COLO668 (cell line): Measurements from ENCODE around the gene HSF5.
"Not testable (repeated sequence)": the region's sequence is repeated elsewhere in the genome, so short reads cannot be mapped to it uniquely, and the experiment has no call there.

Experiments used
- DNase-seq: peaks from one replicate; lab custom pipeline; 2025; ENCODE audit not compliant: unreplicated experiment; lab: John Stamatoyannopoulos, UW

The HSF5 gene

GRCh38 chr17:58517378-58517927 is 29.2 kb upstream of the HSF5 start:
- DNase-seq = peak; percentile 89

GRCh38 chr17:58516644-58517377 is 28.6 kb upstream of the HSF5 start:
- no peak for DNase-seq

- DNase-seq = no peak
Observed at GRCh38 chr17:58515286-58515685, 27.1 kb upstream of the HSF5 start.

GRCh38 chr17:58514770-58515157 is 26.6 kb upstream of the HSF5 start:
- no peak for DNase-seq

- peak; percentile 75 for DNase-seq
Observed at GRCh38 chr17:58513965-58514769, 26.0 kb upstream of the HSF5 start, which contains the start of gene MTMR4. TSS of gene MTMR4 (minus strand) at chr17:58514638. CDS start at chr17:58514407, 231 bp downstream.

GRCh38 chr17:58513267-58513964 is 25.2 kb upstream of the HSF5 start:
- no peak for DNase-seq

GRCh38 chr17:58510075-58510474 is 21.9 kb upstream of the HSF5 start:
- no peak for DNase-seq

GRCh38 chr17:58508341-58509067 is 20.3 kb upstream of the HSF5 start:
- DNase-seq = no peak

GRCh38 chr17:58507123-58507634 is 19.0 kb upstream of the HSF5 start:
- DNase-seq = no peak

- DNase-seq = no peak
Observed at GRCh38 chr17:58506354-58507080, 18.3 kb upstream of the HSF5 start.

- no peak for DNase-seq
Observed at GRCh38 chr17:58504826-58505351, 16.7 kb upstream of the HSF5 start.

GRCh38 chr17:58503866-58504265 is 15.7 kb upstream of the HSF5 start:
- no peak for DNase-seq

- not testable (repeated sequence) for DNase-seq
Observed at GRCh38 chr17:58503134-58503533, 14.9 kb upstream of the HSF5 start.

GRCh38 chr17:58501451-58501850 is 13.2 kb upstream of the HSF5 start:
- no peak for DNase-seq

GRCh38 chr17:58498177-58498828 is 10.1 kb upstream of the HSF5 start:
- no peak for DNase-seq

- DNase-seq = no peak
Observed at GRCh38 chr17:58493506-58493905, 5.3 kb upstream of the HSF5 start.

GRCh38 chr17:58492238-58493121 is 4.3 kb upstream of the HSF5 start:
- no peak for DNase-seq

- no peak for DNase-seq
Observed at GRCh38 chr17:58491510-58492045, 3.4 kb upstream of the HSF5 start.
